ENCODE measurements around the gene ST7.
"Not testable (repeated sequence)": the region's sequence is repeated elsewhere in the genome, so short reads cannot be mapped to it uniquely, and the experiment has no call there.

The ST7 gene, protein sequence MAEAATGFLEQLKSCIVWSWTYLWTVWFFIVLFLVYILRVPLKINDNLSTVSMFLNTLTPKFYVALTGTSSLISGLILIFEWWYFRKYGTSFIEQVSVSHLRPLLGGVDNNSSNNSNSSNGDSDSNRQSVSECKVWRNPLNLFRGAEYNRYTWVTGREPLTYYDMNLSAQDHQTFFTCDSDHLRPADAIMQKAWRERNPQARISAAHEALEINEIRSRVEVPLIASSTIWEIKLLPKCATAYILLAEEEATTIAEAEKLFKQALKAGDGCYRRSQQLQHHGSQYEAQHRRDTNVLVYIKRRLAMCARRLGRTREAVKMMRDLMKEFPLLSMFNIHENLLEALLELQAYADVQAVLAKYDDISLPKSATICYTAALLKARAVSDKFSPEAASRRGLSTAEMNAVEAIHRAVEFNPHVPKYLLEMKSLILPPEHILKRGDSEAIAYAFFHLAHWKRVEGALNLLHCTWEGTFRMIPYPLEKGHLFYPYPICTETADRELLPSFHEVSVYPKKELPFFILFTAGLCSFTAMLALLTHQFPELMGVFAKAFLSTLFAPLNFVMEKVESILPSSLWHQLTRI

DNA sequence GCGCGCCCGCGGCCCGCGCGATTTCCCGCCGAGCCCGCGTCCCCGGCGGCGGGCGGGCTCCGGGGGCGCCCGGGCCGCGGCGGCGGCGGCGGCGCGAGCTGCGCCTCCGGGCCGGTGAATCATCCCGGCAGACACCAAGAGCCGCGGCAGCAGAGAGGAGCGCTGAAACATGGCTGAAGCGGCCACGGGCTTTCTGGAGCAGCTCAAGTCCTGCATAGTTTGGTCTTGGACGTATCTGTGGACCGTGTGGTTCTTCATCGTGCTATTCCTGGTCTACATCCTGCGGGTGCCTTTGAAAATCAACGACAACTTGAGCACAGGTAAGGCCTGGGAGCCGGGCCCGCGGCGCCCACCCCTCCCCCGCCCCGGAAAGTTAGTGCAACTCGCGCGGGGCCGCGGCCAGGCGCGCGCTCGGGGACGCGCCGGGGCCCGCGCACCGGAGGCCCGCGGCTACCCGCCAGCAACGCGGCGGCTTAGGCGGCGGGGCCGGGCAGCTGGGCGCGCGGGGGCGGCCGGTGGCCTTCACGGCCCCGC, at the start of gene ST7:
TSS of gene ST7 (plus strand) at position 130 of the 534 bp plus-strand sequence. CDS start at position 170, 40 bp downstream.
- no peak for DNase-seq (ENCODE audit: low read depth, low spot score)

DNA sequence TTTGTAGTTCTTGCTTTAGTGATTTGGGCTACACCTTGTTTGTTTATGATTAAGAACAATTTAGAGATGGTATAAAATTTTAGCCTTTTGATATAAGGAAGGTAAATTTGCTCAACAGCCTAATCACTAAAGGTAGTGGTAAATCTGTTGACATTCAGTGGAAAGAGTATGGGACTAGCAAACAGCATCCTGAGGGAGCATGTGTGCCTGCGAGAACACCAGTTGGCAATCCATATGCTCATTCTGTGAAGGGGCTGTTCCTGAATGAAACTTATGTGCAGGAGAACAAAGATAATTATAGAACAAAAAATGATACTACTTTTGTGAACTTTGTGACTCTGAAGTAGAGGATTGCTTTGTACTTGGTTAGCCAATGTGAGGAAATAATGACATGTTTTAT, 46.9 kb upstream of the ST7 start:
- DNase-seq (ENCODE audit: low read depth, low spot score) = no peak

DNA sequence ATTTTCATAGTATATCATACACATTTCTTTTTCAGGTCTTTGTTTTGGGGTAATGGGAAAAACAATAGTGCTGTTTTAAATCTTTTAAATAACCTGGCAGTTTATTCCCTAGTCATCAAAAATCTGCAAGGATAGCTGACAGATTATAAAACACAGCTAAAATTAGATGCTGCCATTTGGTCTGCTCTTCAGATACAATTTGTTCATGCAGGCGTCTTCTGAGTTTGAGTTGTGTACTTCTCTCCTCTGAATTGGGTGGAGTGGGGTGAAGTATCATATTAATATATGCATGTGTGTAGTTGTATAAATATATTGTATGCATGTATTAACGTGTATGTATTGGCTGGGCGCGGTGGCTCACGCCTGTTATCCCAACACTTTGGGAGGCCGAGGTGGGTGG, 42.9 kb upstream of the ST7 start:
- no peak for DNase-seq (ENCODE audit: low read depth, low spot score)

DNA sequence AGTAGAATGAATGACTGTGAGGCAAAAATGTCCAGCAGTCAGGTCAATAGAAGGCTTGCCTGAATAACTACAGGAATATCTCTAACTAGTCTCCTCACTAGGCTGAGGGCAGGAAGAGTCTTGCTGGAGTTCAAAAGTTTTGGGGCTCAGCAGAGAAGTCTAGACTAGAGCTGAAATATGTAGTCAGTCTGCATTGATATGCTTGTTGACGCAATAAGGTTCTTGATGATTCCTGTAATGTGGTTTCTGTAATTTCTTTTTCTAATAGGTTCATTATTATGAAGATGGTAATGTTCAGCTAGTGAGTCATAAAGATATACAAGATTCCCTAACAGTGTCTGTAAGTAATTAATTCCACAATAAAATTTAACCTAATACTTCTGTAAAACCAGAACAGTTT, 41.5 kb upstream of the ST7 start:
- no peak for DNase-seq (ENCODE audit: low read depth, low spot score)

DNA sequence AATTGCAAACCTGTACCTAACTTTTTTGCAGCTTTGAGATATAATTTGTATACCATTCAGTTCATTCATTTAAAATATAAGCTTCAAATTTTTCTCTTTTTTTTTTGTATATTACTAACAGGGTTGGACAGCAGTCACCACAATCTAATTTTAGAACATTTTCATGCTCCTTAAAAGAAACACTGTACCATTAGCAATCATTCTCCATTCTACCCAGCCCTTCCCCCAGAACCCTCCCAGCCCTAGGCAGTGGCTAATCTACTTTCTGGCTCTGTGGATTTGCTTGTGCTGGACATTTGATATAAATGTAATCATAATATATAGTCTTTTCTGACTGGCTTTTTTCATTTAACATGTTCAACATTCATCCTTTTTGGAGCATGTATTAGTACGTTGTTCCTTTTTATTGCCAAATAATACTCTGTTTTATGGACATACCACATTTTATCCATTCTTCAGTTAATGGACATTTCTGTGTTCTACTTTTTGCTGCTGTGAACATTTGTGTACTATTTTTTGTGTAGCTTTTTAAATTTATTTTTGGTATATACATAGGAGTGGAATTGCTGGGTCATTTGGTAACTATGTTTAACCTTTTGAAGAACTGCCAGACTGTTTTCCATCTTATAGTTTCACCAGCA, 40.9 kb upstream of the ST7 start:
- DNase-seq (ENCODE audit: low read depth, low spot score) = no peak

DNA sequence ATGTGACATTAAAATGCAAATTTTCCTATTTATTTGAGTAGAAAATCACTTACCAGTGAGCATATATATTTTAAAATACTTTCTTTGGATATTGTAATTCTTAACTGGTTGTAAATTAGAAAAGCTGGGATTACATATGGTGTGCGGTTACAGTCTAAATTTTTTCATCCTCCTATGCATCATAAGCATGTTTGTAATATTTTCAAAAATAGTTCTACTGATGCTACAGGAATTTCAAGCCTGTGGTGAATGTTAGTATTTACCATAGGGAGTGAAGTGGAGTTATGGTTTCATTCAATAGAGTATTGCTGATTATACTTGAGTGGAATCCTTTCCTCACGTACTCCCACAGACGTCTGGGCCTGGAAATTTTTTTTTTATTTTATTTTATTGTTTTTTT, 34.6 kb upstream of the ST7 start:
- no peak for DNase-seq (ENCODE audit: low read depth, low spot score)

DNA sequence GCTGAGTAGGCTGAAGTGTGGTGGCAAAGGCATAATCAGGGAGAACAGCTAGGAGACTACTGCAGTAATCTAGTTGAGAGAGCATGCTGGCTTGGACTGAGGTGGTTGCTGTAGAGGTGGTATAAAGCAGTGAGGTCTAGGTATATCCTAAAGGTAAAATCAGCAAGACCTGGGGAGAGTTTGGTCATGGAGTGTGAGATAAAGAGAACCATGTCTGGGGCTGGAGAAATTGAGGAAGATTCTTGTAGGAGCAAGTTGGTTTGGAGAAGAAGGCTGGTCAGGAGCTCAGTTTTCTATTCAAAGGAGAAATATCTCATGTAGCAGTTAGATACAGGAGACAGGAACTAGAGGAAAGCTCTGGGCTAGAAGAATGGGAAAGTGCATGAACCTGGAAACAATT, 32.9 kb upstream of the ST7 start:
- no peak for DNase-seq (ENCODE audit: low read depth, low spot score)

DNA sequence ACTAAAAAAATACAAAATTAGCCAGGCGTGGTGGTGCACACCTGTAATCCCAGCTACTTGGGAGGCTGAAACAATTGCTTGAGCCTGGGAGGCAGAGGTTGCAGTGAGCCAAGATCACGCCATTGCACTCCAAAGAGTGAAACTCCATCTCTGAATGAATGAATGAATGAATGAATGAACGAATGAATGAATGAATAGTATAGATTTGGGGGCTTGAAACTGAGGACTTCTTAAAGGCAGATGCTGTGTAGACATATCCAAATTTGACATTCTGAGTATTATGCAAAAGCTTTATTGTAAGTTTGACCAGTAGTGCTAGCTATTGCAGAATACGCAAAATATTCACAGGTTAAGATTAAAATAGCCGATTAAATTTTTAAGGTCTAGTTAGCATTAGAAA, 30.8 kb upstream of the ST7 start:
- DNase-seq (ENCODE audit: low read depth, low spot score) = no peak

DNA sequence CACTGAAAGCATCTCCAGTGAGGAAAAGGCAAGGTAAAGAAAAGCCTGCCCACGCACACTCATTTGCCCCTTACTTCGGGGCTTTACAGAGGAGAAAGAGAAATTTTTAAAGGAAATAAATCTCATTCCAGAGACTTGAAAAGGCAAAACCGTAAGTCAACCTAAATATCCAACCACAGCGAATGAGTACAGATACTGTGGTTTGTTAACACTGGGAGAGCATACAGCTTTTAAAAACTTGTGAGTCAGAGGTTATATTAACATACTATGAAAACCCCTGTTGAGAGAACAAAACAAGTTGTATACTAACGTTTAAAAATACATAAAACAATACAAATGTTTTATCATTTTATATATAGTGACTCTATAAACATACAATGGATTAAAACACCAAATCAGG, 28.6 kb upstream of the ST7 start:
- DNase-seq (ENCODE audit: low read depth, low spot score) = peak; percentile 29

DNA sequence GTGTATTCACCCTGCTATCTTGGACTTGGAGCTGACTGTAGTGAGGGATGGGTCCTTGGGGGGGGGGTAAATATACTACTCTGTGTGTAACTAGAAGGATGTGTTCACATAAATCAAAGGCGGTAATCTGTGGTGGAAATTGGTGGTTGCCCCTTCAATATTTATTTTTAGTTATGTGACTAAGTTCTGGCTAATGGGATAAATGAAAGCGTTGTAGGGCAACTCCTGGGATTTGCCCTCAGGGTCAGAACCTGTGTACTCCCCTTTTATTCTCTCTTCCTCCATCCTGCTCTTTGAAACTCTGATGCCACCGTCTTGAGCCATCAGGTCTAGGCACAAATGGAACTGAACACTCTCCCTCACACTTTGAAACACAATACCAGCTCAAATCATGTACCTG, 24.3 kb upstream of the ST7 start:
- DNase-seq (ENCODE audit: low read depth, low spot score) = no peak

DNA sequence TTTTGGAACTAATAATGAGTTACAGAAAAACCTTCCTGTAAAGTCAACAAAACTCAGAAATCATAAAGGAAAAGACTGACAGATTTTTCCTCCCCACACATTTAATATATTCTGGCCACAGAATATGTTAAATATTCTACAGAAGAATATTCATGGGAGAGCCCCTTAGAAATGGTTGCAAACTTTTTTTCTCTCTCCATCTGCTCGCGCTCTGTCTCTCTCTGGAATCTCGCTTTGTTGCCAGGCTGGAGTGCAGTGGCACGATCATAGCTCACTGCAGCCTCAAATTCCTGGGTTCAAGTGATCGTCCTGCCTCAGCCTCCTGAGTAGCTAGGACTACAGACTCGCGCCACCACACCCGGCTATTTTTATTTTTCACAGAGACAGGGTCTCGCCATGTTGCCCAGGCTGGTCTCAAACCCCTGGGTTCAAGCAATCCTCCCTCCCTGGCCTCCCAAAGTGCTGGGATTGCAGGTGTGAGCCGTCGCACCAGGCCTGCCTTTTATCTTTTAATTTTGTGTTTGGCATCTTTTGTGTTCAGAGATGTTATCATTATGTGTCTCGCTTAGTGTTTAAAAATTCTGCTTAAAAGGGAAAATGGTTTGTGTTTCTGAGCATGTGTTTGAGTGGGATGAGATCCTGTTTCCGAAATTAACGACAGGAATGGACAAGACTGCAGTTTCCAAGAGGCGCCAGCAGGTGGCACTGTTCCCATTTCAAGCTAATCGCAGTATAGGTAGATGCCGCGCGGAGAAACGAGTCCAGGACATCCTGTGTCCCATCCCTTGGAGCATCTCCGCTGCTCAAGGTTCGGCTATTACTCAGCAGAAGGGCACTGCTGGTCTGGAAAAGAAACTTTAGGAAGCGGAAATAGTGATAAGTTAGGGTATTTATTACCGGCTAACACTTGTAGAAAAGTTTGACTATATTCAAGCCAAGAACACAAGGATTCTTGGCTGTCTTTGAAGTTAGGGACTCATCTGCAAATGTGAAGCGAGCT, 23.1 kb upstream of the ST7 start:
- peak; percentile 65 for DNase-seq (ENCODE audit: low read depth, low spot score)

DNA sequence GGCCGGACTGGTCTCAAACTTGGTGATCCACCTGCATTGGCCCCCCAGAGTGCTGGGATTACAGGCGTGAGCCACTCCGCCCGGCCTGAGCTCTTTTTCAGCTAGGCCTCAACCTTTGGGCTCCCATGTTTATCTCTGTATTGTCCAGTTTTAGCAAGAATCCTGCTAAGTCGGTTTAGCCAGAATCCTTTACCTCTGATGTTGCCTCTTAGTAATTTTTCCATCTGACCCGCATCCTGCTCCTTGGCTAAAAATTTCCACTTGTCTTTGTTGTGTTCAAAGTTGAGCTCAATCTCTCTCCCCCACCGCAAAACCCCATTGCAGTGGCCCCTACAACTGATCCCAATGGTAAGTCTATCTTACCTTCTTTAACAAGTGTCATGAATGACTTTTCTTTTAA, 20.7 kb upstream of the ST7 start:
- no peak for DNase-seq (ENCODE audit: low read depth, low spot score)

DNA sequence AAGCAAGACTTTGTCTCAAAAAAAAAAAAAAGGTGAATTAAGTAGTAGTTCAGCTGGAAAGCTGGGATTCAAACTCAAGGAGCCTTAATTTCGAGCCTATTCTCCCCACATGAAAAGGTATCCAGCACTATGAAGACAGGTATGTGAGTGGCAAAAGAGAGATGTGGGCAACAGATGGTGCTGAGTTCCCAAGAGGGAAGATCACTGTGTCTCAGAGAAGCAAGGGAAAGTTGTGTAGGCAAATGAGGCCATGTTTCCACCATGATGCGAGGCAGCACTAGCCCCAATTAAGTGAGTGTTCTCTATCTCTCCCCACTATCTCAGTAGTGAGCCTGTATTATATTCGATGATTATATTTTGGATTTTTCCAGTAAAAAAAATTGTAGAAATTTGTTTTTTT, 19.8 kb upstream of the ST7 start:
- DNase-seq (ENCODE audit: low read depth, low spot score) = no peak

DNA sequence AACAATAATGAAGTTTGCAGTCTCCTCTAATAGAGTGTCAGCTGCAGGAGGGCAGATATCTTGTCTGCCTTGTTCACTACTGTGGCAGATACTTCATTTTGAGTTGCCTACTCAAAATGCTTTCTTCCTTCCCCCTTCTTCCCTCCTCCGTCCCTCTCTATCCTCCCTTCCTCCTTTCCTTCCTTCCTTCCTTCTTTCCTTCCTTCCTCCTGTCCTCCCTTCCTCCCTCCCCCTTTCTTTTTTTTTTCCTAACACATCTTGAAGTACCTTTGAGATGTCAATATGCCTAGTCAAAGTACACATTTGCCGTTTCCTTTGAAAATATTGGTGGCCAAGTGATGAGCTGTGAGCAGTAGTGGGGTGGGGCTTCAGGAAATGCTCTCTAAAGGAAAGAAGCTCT, 18.7 kb upstream of the ST7 start:
- DNase-seq (ENCODE audit: low read depth, low spot score) = no peak

DNA sequence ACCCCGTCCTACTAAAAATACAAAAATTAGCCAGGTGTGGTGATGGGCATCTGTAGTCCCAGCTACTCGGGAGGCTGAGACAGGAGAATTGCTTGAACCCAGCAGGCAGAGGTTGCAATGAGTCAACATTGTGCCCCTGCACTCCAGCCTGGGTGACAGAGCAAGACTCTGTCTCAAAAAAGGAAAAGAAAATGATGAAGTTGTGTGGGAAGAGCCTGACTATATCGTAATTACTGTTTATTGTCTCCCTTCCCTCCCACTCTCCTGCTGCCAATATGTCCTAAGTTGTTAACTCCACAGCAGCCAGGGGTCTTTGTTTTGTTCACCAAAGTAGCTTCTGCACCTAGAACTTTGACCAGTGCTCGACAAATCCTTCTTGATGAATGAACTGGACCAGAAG, 16.5 kb upstream of the ST7 start:
- DNase-seq (ENCODE audit: low read depth, low spot score) = not testable (repeated sequence)

DNA sequence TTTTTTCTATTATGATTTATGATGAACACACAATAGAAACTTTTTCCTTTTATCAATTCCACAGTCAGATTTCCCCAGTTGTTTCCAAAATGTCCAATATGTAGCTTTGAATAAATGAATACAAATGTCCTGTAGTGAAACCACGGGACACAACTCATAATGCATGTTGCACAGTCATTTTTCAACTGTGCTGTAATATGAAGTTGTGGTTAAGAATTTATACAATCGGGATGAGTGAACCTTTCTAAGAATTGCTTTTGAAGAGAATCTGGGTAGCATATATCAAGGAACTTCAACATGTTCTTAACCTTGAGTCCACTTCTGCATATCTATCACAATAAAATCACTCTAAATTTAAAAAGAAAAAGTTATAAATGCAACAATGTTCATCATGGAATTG, 14.6 kb upstream of the ST7 start:
- no peak for DNase-seq (ENCODE audit: low read depth, low spot score)

DNA sequence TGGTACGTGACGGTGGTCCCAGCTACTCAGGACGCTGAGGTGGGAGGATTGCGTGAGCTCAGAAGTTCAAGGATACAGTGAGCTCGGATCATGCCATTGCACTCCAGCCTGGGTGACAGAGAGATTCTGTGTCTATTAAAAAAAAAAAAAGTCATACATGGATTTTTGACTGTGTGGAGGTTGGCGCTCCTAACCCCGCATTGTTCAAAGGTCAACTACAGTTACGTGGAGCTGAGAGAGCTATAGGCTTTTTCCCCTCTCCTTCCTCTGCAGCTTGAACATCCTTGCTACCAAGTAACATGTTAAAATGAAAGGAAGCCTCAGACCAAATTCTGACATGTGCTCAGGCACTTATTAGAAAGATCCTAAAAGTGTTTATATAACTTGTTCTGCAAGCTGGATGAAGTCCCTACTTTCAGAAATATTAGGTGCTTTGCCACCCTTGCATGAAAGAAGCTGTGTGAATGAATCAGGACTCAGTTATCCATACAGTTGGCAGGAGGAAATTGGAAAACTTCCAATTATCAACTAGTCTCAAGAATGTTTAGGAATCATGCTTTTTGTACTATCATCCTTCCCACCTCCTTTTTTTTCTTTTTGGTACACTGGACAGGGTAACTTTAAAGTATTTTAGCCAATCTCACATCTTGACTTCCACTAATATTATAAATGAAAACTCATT, 12.5 kb upstream of the ST7 start:
- no peak for DNase-seq (ENCODE audit: low read depth, low spot score)

DNA sequence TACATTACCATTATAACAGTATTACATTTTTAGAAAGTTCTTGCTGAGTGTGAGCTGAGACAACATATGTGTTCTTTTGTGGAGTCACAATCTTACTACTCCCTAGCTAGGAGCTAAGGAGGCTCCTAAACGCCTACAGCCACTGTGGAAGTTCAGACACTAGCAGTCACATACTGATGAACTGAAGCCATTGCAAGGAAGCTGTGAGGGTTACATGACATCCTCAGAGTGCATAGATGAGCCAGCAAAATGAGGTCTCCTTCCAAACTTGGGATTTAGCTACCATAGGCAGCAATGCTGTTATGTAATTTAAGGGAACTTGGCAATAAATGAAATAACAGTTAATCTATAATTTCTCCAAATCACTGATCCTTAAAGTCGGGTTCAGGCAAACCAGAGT, 10.8 kb upstream of the ST7 start:
- no peak for DNase-seq (ENCODE audit: low read depth, low spot score)

DNA sequence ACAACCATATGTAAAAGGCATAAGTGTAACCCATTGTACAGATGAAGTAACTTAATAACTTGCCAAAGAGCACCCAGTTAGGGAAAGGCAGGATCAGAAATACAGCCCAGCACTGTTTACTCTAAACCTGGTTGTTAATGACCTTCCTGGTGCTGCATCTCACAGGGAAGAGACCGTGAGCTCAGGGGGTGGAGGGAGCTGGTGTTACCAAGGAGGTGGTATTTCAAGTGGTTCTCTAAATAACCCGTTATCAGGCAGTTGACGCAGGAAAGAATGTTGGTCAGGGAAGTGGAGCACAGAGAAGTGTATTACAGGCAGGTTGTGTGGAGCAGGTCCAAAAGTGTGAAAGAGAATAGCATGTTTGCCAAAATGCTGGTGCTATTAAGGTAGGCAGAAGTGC, 4.4 kb upstream of the ST7 start:
- DNase-seq (ENCODE audit: low read depth, low spot score) = no peak

DNA sequence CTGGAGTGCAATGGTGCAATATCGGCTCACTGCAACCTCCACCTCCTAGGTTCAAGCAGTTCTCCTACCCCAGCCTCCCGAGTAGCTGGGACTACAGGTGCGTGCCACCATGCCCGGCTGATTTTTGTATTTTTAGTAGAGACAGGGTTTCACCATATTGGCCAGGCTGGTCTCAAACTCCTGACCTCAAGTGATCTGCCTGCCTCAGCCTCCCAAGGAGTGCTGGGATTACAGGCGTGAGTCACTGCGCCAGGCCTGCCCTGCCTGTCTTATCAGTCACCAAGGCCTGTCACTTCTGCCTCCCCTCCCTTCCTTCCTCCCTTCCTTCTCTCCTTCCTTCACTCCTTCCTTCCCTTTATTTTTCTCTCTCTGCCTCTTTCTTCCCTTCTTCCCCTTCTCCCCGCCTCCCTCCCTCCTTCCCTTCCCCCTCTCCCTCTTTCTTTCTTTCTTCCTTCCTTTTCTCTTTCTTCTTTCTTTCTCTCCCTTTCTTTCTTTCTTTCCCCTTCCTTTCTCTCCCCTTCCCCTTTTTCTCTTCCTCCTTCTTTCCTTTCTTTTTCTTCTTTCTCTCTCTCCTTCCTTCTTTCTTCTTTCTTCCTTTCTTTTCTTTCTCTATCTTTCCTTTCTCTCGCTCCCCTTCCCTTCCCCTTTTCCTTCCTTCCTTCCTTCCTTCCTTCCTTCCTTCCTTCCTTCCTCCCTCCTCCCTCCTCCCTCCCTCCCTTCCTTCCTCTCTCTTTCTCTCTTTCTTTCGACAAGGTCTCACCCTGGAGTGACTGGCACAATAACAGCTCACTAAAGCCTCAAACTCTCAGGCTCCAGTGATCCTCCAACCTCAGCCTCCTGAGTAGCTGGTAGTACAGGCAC, 3.1 kb upstream of the ST7 start:
- no peak for DNase-seq (ENCODE audit: low read depth, low spot score)
